Esophagus muscularis mucosa (tissue), 4 donors: ENCODE results near the gene AKT3. TPM values are rescaled to one million over a fixed set of nuclear protein-coding genes. Genes with fewer than 3 reads are reported as not detected.

ENCODE experiments used
- DNase-seq: peaks from one replicate; pipeline ENCODE4 v3.0.0-alpha.2; 2017; ENCODE audit errors: extremely low spot score
- H3K27ac ChIP-seq, 4 donors: fragments of 200-600 bp; sonication (generic); replicated peaks in 1 of 4; 1 replicate in 3 of 4; 2 replicates in 1 of 4; pipeline ENCODE4 v1.5.1; 2016 to 2019; ENCODE audit warnings: mild to moderate bottlenecking in 1 of 4
- H3K27me3 ChIP-seq, 4 donors: fragments of 200-600 bp; sonication (generic); one replicate each; pipeline versions ENCODE4 v1.5.1 to v1.6.0; 2016 to 2019
- H3K36me3 ChIP-seq, 4 donors: fragments of 200-600 bp; sonication (generic); one replicate each; pipeline ENCODE4 v1.5.1; 2016 to 2019
- H3K4me1 ChIP-seq, 4 donors: fragments of 200-600 bp; sonication (generic); one replicate each; pipeline ENCODE4 v1.5.1; 2016 to 2019
- H3K4me3 ChIP-seq, 4 donors: fragments of 200-600 bp; sonication (generic); 1 replicate in 2 of 4; 2 replicates in 2 of 4; pipeline ENCODE4 v1.5.1; 2016 to 2019; ENCODE audit warnings: mild to moderate bottlenecking in 4 of 4, moderate library complexity in 1 of 4
- H3K9me3 ChIP-seq, 4 donors: fragments of 200-600 bp; sonication (generic); 1 replicate in 3 of 4; 2 replicates in 1 of 4; pipeline ENCODE4 v1.5.1; 2016 to 2019
- EP300 ChIP-seq: sonication (generic); formaldehyde crosslinking; IDR thresholded peaks from one replicate; pipeline ENCODE4 v1.6.1; 2017; ENCODE audit warnings: antibody characterized with exemption
- POLR2A ChIP-seq: fragments of 450-650 bp; IDR thresholded peaks from one replicate; pipeline ENCODE4 v1.6.1; 2017; ENCODE audit warnings: antibody characterized with exemption, moderate library complexity, mild to moderate bottlenecking, low read depth
- POLR2AphosphoS5 ChIP-seq, 2 donors: sonication (generic); formaldehyde crosslinking; IDR thresholded peaks; one replicate each; pipeline ENCODE4 v1.6.1; 2017; ENCODE audit warnings: antibody characterized with exemption in 2 of 2
- WGBS: methylation state at CpG from one replicate; pipeline ENCODE4 v1.1.5; 2018; 5-methylcytosine and 5-hydroxymethylcytosine counted together
- intact Hi-C: fragments of 100-400 bp; cut with DNase I; formaldehyde crosslinking; loops from one replicate; pipeline ENCODE4 v1.15.1; 2023
- total RNA-seq, 4 donors: library from RNA; depleted of rRNA; stranded (reverse); fragments of >200 nt; gene quantifications; one replicate each; pipeline versions ENCODE4 v1.1.0 to v1.2.1, GENCODE V29; 2016
- TF ChIP-seq, protein P1 (sequence below), 3 experiments: fragments of 200-600 bp in 2 of 3; fragments of 450-650 bp in 1 of 3; sonication (generic) in 2 of 3; IDR thresholded peaks; one replicate each; pipeline ENCODE4 v1.5.1; 2017 to 2019; ENCODE audit warnings: antibody characterized with exemption in 3 of 3, mild to moderate bottlenecking in 2 of 3, moderate library complexity in 1 of 3

Gene AKT3
- total RNA-seq, 4 donors from 2014 or later = 63.9 to 104 (median 74.2) TPM

DNA sequence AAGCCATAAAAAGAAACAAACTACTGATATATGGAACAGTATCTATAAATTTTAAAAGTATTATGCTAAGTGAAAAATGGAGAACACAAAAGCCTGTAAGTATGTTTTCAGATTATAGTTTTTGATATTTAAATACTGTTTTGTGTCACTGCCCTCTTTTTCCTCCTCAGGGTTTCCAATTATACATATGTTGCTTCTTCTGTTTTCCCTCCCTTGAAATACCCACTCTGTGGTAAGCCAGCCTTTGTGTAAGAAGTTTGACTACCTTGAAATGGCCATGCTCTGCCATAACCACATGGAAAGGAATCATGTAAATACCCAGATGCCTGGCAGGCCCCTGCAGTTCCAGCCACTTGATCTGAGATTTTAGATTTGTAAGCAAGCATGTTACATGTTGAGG lies 248.3 kb downstream of the AKT3 start:
- DNase-seq = no peak
- TF ChIP-seq POLR2A (no peak), EP300 (no peak), POLR2AphosphoS5 (IDR thresholded peaks at IDR 0.05) (no peak)
- TF ChIP-seq, protein P1, sequence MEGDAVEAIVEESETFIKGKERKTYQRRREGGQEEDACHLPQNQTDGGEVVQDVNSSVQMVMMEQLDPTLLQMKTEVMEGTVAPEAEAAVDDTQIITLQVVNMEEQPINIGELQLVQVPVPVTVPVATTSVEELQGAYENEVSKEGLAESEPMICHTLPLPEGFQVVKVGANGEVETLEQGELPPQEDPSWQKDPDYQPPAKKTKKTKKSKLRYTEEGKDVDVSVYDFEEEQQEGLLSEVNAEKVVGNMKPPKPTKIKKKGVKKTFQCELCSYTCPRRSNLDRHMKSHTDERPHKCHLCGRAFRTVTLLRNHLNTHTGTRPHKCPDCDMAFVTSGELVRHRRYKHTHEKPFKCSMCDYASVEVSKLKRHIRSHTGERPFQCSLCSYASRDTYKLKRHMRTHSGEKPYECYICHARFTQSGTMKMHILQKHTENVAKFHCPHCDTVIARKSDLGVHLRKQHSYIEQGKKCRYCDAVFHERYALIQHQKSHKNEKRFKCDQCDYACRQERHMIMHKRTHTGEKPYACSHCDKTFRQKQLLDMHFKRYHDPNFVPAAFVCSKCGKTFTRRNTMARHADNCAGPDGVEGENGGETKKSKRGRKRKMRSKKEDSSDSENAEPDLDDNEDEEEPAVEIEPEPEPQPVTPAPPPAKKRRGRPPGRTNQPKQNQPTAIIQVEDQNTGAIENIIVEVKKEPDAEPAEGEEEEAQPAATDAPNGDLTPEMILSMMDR (IDR thresholded peaks at IDR 0.05) = no peak
- intact Hi-C loops = no loop called here
- peaks cover 0 to 8% (median 2%) of the 10 kb centered on the region in 4 donors for H3K36me3 ChIP-seq
- H3K27ac ChIP-seq = no peak overlapping the region
- H3K4me1 ChIP-seq = no peaks in the 10 kb centered on the region
- H3K4me3 ChIP-seq = no peak overlapping the region
- H3K27me3 ChIP-seq = no peaks in the 10 kb centered on the region
- H3K9me3 ChIP-seq = peaks cover 0 to 10% (median 7%) of the 10 kb centered on the region in 4 donors

DNA sequence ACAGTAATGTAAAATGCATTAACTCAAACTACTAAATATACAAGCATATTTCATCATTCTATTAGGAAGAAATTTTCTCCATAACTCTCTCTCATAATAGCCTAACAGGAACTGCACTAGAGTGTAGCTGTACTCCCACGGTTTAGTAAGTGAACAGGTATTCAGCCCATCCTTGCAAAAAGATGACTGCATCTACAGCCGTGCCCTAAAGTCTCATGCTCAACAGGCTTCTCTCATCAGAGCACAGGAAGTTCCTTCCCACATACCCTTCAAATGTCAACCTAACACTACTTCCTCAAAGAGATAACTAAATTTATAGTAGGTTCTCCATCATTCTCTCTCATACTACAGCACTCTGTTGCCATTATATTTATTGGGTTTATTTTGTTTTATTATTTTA lies 251.6 kb downstream of the AKT3 start:
- Histone ChIP-seq H3K4me1 (peaks cover 0 to 5% (median 2%) of the 10 kb centered on the region in 4 donors), H3K27ac (no peak overlapping the region), H3K36me3 (peaks cover 0 to 8% (median 0%) of the 10 kb centered on the region in 4 donors), H3K27me3 (no peaks in the 10 kb centered on the region), H3K9me3 (peaks cover 0 to 10% (median 7%) of the 10 kb centered on the region in 4 donors), H3K4me3 (no peak overlapping the region)
- WGBS = 23% methylated on average over 2 of the region's 2 CpGs
- intact Hi-C loops = no loop called here
- TF ChIP-seq, protein P1 (IDR thresholded peaks at IDR 0.05) = no peak
- TF ChIP-seq POLR2A (no peak), EP300 (no peak), POLR2AphosphoS5 (IDR thresholded peaks at IDR 0.05) (no peak)
- no peak for DNase-seq

DNA sequence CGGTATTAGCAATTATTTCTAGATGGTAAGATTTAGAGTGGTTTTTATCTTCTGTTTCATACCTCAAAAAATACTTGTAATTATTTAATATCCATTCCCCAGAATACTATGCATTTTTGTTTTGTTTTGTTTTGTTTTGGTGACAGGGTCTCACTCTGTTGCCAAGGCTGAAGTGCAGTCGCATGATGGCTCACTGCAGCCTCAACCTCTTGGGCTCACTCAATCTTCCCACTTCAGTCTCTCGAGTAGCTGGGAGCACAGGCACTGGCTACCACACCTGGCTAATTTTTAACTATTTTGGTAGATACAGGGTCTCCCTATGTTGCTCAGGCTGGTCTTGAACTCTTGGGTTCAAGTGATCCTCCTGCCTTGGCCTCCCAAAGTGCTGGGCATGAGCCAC lies 252.7 kb downstream of the AKT3 start:
- WGBS = 87% methylated on average over 3 of the region's 3 CpGs
- H3K4me3 ChIP-seq = no peak overlapping the region
- intact Hi-C loops = no loop called here
- DNase-seq = no peak
- H3K4me1 ChIP-seq = peaks cover 0 to 5% (median 2%) of the 10 kb centered on the region in 4 donors
- H3K27ac ChIP-seq = no peak overlapping the region
- TF ChIP-seq POLR2A = no peak
- H3K27me3 ChIP-seq = no peaks in the 10 kb centered on the region
- H3K36me3 ChIP-seq = peaks cover 0 to 4% (median 0%) of the 10 kb centered on the region in 4 donors
- peaks cover 0 to 10% (median 7%) of the 10 kb centered on the region in 4 donors for H3K9me3 ChIP-seq

DNA sequence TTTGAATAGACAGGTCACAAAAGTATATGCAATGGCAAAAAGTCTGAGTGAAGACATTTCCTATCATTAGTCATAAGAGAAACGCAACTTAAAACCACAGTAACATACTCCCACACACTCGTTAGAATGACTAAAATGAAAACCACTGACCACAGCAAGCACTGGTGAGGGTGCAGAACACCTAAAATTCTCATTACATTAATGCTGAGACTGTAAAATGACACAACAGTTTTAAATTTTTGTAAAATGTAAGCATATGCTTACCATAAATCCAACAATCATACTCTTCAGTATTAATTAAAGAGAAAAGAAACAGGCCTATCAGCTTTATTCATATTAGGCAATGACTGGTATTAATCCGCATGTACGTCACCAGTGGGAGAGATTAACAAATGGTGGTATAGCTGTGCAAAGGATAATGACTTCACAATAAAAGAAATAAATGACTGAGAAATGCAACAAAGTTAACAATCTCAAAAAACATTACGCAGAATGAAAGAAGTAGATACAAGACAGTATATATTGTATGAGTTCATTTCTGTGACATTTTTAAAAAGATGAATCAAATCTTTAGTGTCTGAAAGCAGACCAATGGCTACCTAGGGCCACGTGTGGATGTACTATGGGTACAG lies 253.5 kb downstream of the AKT3 start:
- WGBS = 69% methylated on average over 6 of the region's 6 CpGs
- Histone ChIP-seq H3K4me3 (no peak overlapping the region), H3K36me3 (peaks cover 0 to 5% (median 0%) of the 10 kb centered on the region in 4 donors), H3K9me3 (peaks cover 0 to 7% (median 1%) of the 10 kb centered on the region in 4 donors), H3K27me3 (no peaks in the 10 kb centered on the region), H3K4me1 (peaks cover 0 to 5% (median 2%) of the 10 kb centered on the region in 4 donors), H3K27ac (no peak overlapping the region)
- TF ChIP-seq EP300 = no peak
- no peak for DNase-seq
- intact Hi-C loops = no loop called here

DNA sequence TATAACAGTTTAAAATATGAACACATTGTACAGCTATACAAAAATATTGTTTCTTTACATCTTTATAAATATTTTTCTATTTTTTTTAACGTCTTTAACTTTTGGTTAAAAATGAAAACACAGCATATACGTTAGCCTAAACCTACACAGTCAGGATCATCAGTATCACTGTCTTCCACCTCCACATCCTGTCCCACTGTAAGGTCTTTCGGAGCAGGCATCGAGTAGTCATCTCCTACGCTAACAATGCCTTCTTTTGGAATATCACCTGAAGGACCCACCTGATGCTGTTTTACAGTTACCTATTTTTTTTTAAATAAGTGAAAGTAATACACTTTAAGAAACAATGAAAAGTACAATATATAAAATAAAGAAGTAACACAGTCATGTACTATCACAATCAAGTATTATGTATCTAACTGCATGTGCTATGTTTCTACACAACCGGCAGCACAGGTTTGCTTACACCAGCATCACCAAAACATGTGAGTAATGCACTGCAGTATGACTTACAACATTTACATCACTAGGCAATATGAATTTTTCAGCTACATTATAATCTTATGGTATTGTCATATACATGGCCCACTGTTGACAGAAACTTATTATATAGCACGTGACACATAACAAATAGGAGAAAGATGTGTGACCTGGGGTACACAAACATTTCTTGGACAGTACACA lies 254.4 kb downstream of the AKT3 start:
- intact Hi-C loops = no loop called here
- DNase-seq = no peak
- WGBS = 88% methylated on average over 7 of the region's 7 CpGs
- Histone ChIP-seq H3K27ac (no peak overlapping the region), H3K4me3 (no peak overlapping the region), H3K4me1 (peaks cover 0 to 5% (median 2%) of the 10 kb centered on the region in 4 donors), H3K36me3 (peaks cover 0 to 5% (median 0%) of the 10 kb centered on the region in 4 donors), H3K27me3 (no peaks in the 10 kb centered on the region), H3K9me3 (peaks cover 0 to 4% (median 0%) of the 10 kb centered on the region in 4 donors)
- TF ChIP-seq, protein P1 (IDR thresholded peaks at IDR 0.05) = no peak
- TF ChIP-seq POLR2A (no peak), EP300 (no peak), POLR2AphosphoS5 (IDR thresholded peaks at IDR 0.05) (no peak)
